ENCODE measurements around the gene KCNH3. TPM values are rescaled to one million over a fixed set of nuclear protein-coding genes. Genes with fewer than 3 reads are reported as not detected.

Gene KCNH3
- total and polyA plus RNA-seq, 2 donors = 1.4 to 3.3 TPM

DNA sequence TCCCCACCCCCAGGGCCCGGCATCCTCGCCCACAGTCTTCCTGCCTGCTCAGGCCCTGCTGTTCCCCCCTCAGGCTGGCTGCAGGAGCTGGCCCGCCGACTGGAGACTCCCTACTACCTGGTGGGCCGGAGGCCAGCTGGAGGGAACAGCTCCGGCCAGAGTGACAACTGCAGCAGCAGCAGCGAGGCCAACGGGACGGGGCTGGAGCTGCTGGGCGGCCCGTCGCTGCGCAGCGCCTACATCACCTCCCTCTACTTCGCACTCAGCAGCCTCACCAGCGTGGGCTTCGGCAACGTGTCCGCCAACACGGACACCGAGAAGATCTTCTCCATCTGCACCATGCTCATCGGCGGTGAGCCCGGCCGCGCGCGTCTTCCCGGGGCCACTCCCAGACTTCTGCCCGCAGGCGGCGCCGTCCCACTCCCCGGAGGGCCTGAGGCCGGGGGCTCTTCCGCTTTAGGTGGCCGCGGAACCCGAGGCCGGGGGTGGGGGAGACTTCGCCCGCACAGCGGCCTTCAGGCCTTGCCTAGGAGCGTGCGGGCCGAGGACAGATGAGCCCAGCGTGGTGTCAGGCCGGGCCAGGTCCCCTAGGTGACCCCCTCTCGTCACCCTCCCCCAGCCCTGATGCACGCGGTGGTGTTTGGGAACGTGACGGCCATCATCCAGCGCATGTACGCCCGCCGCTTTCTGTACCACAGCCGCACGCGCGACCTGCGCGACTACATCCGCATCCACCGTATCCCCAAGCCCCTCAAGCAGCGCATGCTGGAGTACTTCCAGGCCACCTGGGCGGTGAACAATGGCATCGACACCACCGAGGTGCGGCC, 10.2 kb downstream of the KCNH3 start:
- Histone ChIP-seq H3K4me1 (ENCODE audit: control insufficient read depth in 2 of 2, insufficient read depth in 2 of 2, low read length in 2 of 2) (peaks cover 8 to 23% of the 10 kb centered on the region in 2 donors), H3K27ac (ENCODE audit: low read depth in 1 of 2, low read length in 1 of 2) (no peak overlapping the region), H3K27me3 (ENCODE audit: control insufficient read depth in 2 of 2, insufficient read depth in 1 of 2, low read length in 1 of 2) (peaks cover 9 to 91% of the 10 kb centered on the region in 2 donors), H3K4me3 (ENCODE audit: low read length in 2 of 2) (peak overlapping the region; percentile 16 to 45), H3K9me3 (ENCODE audit: control insufficient read depth in 2 of 2, insufficient read depth in 1 of 2, low read length in 1 of 2) (peaks cover 1 to 7% of the 10 kb centered on the region in 2 donors), H3K36me3 (ENCODE audit: control insufficient read depth in 2 of 2, insufficient read depth in 2 of 2, low read length in 1 of 2) (no peaks in the 10 kb centered on the region)
- WGBS = 19% methylated on average over 70 of the region's 70 CpGs
- DNase-seq (ENCODE audit: low read depth in 6 of 9, low spot score in 9 of 9) = peak in 1 of 9 donors; percentile 48

DNA sequence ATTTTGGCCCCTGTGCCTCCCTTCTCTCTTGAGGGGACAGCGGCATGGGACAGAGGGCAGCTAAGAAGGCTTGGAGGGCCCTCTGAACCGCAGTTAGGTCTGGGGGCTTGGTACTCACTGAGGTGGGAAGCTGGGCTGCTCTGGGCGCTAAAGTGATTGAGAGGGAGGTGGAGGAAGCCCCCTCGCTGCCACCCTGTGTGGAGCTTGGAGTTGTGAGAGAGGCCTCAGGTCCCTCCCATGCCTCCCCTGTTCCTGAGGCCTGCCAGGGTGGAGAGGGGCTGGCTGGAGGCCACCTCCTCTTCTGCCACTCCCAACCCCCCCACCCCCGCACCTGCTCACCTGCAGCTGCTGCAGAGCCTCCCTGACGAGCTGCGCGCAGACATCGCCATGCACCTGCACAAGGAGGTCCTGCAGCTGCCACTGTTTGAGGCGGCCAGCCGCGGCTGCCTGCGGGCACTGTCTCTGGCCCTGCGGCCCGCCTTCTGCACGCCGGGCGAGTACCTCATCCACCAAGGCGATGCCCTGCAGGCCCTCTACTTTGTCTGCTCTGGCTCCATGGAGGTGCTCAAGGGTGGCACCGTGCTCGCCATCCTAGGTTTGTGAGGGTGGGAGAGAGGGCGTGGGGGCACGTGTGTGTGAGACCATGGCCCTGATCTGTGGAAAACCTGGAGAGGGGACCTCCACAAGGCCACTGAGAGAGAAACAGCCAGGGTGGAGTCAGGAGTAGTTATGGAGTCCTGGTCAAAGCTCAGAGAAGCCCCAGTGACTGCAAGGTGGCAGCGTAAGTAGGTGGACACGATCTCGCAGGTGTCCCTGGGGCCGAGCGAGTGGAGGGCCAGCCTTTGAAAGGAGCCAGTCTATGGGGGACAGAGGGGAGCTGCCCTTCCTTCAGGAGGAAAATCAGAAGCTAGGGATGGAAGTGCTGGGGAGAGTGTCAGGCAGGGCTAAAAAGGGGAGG, 11.2 kb downstream of the KCNH3 start:
- Histone ChIP-seq H3K27ac (ENCODE audit: low read depth in 1 of 2, low read length in 1 of 2) (no peak overlapping the region), H3K27me3 (ENCODE audit: control insufficient read depth in 2 of 2, insufficient read depth in 1 of 2, low read length in 1 of 2) (peaks cover 9 to 81% of the 10 kb centered on the region in 2 donors), H3K9me3 (ENCODE audit: control insufficient read depth in 2 of 2, insufficient read depth in 1 of 2, low read length in 1 of 2) (peaks cover 1 to 3% of the 10 kb centered on the region in 2 donors), H3K4me1 (ENCODE audit: control insufficient read depth in 2 of 2, insufficient read depth in 2 of 2, low read length in 2 of 2) (peaks cover 8 to 14% of the 10 kb centered on the region in 2 donors), H3K36me3 (ENCODE audit: control insufficient read depth in 2 of 2, insufficient read depth in 2 of 2, low read length in 1 of 2) (no peaks in the 10 kb centered on the region), H3K4me3 (ENCODE audit: low read length in 2 of 2) (peak overlapping the region; percentile 16 to 45)
- 95% methylated on average over 28 of the region's 28 CpGs for WGBS
- no peak for DNase-seq (ENCODE audit: low read depth in 6 of 9, low spot score in 9 of 9)

DNA sequence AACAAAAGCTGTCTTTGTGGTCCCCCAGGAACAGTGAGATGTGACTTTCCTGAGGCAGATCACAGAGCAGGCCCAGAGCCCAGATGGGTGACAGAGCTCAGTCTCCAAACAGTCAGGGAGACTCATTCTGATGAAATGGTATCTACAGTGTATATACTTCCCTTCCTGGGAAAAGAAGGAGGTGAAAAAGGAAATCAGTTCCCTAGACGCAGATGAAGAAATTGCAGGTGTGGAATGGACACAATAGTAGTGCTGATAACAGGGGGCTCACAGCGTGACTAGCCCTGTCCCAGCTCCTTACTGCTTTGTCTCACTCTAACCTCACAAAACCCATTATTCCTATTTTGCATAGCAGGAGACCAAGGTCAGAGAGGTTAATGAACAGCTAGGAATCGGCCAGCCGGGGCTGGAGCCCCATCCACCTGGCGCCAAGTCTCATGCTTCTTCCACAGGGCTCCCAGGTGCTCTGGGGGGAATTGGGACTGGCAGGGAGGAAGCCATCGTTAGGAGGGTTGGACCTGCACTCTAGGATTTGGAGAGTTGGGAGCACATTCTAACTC, 11.9 kb downstream of the KCNH3 start:
- Histone ChIP-seq H3K4me1 (ENCODE audit: control insufficient read depth in 2 of 2, insufficient read depth in 2 of 2, low read length in 2 of 2) (peaks cover 8 to 12% of the 10 kb centered on the region in 2 donors), H3K27me3 (ENCODE audit: control insufficient read depth in 2 of 2, insufficient read depth in 1 of 2, low read length in 1 of 2) (peaks cover 9 to 73% of the 10 kb centered on the region in 2 donors), H3K36me3 (ENCODE audit: control insufficient read depth in 2 of 2, insufficient read depth in 2 of 2, low read length in 1 of 2) (peaks cover under 1 to 2% of the 10 kb centered on the region in 2 donors), H3K27ac (ENCODE audit: low read depth in 1 of 2, low read length in 1 of 2) (no peak overlapping the region), H3K4me3 (ENCODE audit: low read length in 2 of 2) (no peak overlapping the region), H3K9me3 (ENCODE audit: control insufficient read depth in 2 of 2, insufficient read depth in 1 of 2, low read length in 1 of 2) (peaks cover 1 to 3% of the 10 kb centered on the region in 2 donors)
- 96% methylated on average over 6 of the region's 6 CpGs for WGBS
- DNase-seq (ENCODE audit: low read depth in 6 of 9, low spot score in 9 of 9) = no peak

DNA sequence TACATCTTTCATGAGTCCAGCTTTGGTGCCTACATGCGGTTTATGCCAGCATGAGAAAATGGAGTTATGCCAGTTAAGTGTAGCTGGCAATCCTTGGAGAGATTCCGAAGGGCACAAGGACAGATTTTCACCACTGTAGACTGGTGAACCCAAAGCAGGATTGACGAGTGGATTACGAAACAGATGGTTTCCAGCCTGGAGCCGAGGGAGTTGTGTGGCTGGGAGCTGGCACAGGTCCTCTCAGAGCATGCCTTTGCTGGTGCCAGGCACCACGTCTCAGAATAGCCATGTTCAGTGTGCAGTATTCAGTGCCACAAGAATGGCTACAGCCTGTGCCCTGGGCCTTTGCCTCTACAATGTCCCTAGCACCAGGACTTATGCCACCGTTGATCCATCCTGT, 13.2 kb downstream of the KCNH3 start:
- Histone ChIP-seq H3K36me3 (ENCODE audit: control insufficient read depth in 2 of 2, insufficient read depth in 2 of 2, low read length in 1 of 2) (peaks cover 12 to 14% of the 10 kb centered on the region in 2 donors), H3K4me1 (ENCODE audit: control insufficient read depth in 2 of 2, insufficient read depth in 2 of 2, low read length in 2 of 2) (peaks cover 8 to 12% of the 10 kb centered on the region in 2 donors), H3K4me3 (ENCODE audit: low read length in 2 of 2) (no peak overlapping the region), H3K27ac (ENCODE audit: low read depth in 1 of 2, low read length in 1 of 2) (no peak overlapping the region), H3K27me3 (ENCODE audit: control insufficient read depth in 2 of 2, insufficient read depth in 1 of 2, low read length in 1 of 2) (peaks cover 9 to 62% of the 10 kb centered on the region in 2 donors), H3K9me3 (ENCODE audit: control insufficient read depth in 2 of 2, insufficient read depth in 1 of 2, low read length in 1 of 2) (peaks cover 1 to 3% of the 10 kb centered on the region in 2 donors)
- WGBS = 90% methylated on average over 7 of the region's 7 CpGs
- no peak for DNase-seq (ENCODE audit: low read depth in 6 of 9, low spot score in 9 of 9)

DNA sequence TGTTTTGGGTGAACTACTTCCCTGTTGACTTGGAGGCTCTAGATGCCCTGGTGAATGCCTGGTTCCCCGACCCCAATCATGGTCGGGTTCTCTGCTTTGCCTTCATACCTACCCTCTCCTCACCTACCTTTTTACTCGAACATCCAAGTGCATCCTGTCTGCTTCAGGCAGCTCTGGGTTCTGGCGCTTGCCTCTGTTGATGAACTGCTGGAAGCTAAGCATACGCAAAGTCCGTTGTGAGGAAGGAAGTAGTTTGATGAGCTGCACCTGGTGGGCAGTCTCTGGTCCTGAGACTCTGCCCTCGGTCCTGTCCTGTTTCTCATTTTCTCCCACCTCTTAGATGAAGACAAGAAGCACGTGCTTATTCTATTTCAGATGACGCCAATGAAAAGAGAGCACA, 13.6 kb downstream of the KCNH3 start:
- no peak overlapping the region for H3K4me3 ChIP-seq (ENCODE audit: low read length in 2 of 2)
- peaks cover 16 to 17% of the 10 kb centered on the region in 2 donors for H3K36me3 ChIP-seq (ENCODE audit: control insufficient read depth in 2 of 2, insufficient read depth in 2 of 2, low read length in 1 of 2)
- DNase-seq (ENCODE audit: low read depth in 6 of 9, low spot score in 9 of 9) = no peak
- H3K4me1 ChIP-seq (ENCODE audit: control insufficient read depth in 2 of 2, insufficient read depth in 2 of 2, low read length in 2 of 2) = peaks cover 8 to 12% of the 10 kb centered on the region in 2 donors
- H3K9me3 ChIP-seq (ENCODE audit: control insufficient read depth in 2 of 2, insufficient read depth in 1 of 2, low read length in 1 of 2) = peaks cover 1 to 3% of the 10 kb centered on the region in 2 donors
- no peak overlapping the region for H3K27ac ChIP-seq (ENCODE audit: low read depth in 1 of 2, low read length in 1 of 2)
- peaks cover 9 to 58% of the 10 kb centered on the region in 2 donors for H3K27me3 ChIP-seq (ENCODE audit: control insufficient read depth in 2 of 2, insufficient read depth in 1 of 2, low read length in 1 of 2)
- 43% methylated on average over 9 of the region's 9 CpGs for WGBS

DNA sequence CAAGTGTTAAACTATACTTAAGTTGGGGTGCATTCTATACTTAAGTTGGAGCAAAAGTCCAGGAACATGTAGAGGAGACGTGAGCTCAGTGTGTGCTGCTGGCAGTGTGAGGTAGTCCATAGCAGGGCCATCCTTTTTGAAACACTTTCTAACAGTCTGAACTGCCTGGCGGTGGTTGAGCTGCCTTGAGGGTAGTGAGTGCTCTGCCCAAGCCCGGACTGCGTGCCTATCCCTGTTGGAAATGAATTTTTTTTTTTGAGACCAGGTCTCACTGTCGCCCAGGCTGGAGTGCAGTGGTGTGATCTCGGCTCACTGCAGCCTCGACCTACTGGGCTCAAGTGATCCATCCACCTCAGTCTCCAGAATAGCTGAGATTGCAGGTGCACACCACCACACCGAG, 14.1 kb downstream of the KCNH3 start:
- Histone ChIP-seq H3K4me1 (ENCODE audit: control insufficient read depth in 2 of 2, insufficient read depth in 2 of 2, low read length in 2 of 2) (peaks cover 8 to 12% of the 10 kb centered on the region in 2 donors), H3K27ac (ENCODE audit: low read depth in 1 of 2, low read length in 1 of 2) (no peak overlapping the region), H3K36me3 (ENCODE audit: control insufficient read depth in 2 of 2, insufficient read depth in 2 of 2, low read length in 1 of 2) (peaks cover 21% of the 10 kb centered on the region in 2 donors), H3K27me3 (ENCODE audit: control insufficient read depth in 2 of 2, insufficient read depth in 1 of 2, low read length in 1 of 2) (peaks cover 9 to 53% of the 10 kb centered on the region in 2 donors), H3K4me3 (ENCODE audit: low read length in 2 of 2) (no peak overlapping the region), H3K9me3 (ENCODE audit: control insufficient read depth in 2 of 2, insufficient read depth in 1 of 2, low read length in 1 of 2) (peaks cover 1 to 3% of the 10 kb centered on the region in 2 donors)
- WGBS = 98% methylated on average over 8 of the region's 8 CpGs
- DNase-seq (ENCODE audit: low read depth in 6 of 9, low spot score in 9 of 9) = no peak

DNA sequence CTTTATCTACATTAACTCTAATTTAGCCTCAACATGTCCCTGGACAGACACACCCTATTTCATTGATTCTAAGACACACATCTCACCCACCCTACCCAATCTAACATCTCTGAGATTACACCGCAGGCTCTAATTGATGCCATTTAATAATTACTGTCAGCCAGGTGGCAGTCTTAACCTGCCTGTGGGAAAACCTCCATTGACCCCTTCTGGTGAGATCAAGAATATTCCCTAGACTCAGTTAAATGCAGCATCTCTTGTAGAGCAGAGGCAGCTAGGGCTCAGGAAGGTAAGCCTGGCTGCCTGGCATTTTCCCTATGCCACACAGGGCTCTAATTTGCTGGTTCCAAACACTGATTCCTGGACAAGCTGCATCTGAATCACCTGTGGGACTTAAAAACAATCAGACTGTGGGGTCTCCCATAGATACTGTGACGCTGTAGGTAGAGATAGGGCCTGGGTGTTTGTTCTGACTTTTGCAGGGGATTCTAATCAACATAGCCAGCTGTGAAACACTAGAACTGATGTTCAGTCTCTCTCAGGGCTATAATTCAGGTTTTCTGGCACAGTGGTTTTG, 14.8 kb downstream of the KCNH3 start:
- Histone ChIP-seq H3K9me3 (ENCODE audit: control insufficient read depth in 2 of 2, insufficient read depth in 1 of 2, low read length in 1 of 2) (peaks cover 1 to 3% of the 10 kb centered on the region in 2 donors), H3K4me3 (ENCODE audit: low read length in 2 of 2) (no peak overlapping the region), H3K27ac (ENCODE audit: low read depth in 1 of 2, low read length in 1 of 2) (no peak overlapping the region), H3K4me1 (ENCODE audit: control insufficient read depth in 2 of 2, insufficient read depth in 2 of 2, low read length in 2 of 2) (peaks cover 5 to 8% of the 10 kb centered on the region in 2 donors), H3K27me3 (ENCODE audit: control insufficient read depth in 2 of 2, insufficient read depth in 1 of 2, low read length in 1 of 2) (peaks cover 9 to 46% of the 10 kb centered on the region in 2 donors), H3K36me3 (ENCODE audit: control insufficient read depth in 2 of 2, insufficient read depth in 2 of 2, low read length in 1 of 2) (peaks cover 26 to 27% of the 10 kb centered on the region in 2 donors)
- DNase-seq (ENCODE audit: low read depth in 6 of 9, low spot score in 9 of 9) = peak in 2 of 9 donors; percentile 21 to 56
- 72% methylated on average over 2 of the region's 2 CpGs for WGBS

DNA sequence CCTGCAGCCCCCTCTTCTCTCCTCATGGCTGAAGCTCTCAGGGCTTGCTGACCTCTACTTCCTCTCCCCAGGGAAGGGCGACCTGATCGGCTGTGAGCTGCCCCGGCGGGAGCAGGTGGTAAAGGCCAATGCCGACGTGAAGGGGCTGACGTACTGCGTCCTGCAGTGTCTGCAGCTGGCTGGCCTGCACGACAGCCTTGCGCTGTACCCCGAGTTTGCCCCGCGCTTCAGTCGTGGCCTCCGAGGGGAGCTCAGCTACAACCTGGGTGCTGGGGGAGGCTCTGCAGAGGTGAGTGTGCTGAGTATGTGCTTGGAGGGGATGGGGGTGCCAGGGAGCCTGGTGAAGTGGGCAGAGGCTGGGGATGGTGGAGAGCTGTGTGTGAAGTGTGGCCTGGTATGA, 15.4 kb downstream of the KCNH3 start:
- H3K9me3 ChIP-seq (ENCODE audit: control insufficient read depth in 2 of 2, insufficient read depth in 1 of 2, low read length in 1 of 2) = peaks cover 0 to 1% of the 10 kb centered on the region in 2 donors
- peaks cover 0 to 1% of the 10 kb centered on the region in 2 donors for H3K4me1 ChIP-seq (ENCODE audit: control insufficient read depth in 2 of 2, insufficient read depth in 2 of 2, low read length in 2 of 2)
- H3K27me3 ChIP-seq (ENCODE audit: control insufficient read depth in 2 of 2, insufficient read depth in 1 of 2, low read length in 1 of 2) = peaks cover 8 to 39% of the 10 kb centered on the region in 2 donors
- no peak overlapping the region for H3K27ac ChIP-seq (ENCODE audit: low read depth in 1 of 2, low read length in 1 of 2)
- DNase-seq (ENCODE audit: low read depth in 6 of 9, low spot score in 9 of 9) = no peak
- WGBS = 96% methylated on average over 15 of the region's 15 CpGs
- H3K36me3 ChIP-seq (ENCODE audit: control insufficient read depth in 2 of 2, insufficient read depth in 2 of 2, low read length in 1 of 2) = peaks cover 33% of the 10 kb centered on the region in 2 donors
- H3K4me3 ChIP-seq (ENCODE audit: low read length in 2 of 2) = no peak overlapping the region

All from thymus (tissue), 11 donors.